GM18868 (cell line): Measurements from ENCODE around the gene TAF1L.
"Not testable (repeated sequence)": the region's sequence is repeated elsewhere in the genome, so short reads cannot be mapped to it uniquely, and the experiment has no call there.

ENCODE experiments used
- ATAC-seq: cut with Tn5 transposase; IDR thresholded peaks from one replicate; pipeline ENCODE4 v1.9.1; 2021; ENCODE audit warnings: mild to moderate bottlenecking, moderate library complexity; ENCODE audit not compliant: unreplicated experiment

TAF1L gene

GRCh38 chr9:32635362-32635761 is at the start of gene TAF1L:
TSS of gene TAF1L (minus strand) at chr9:32635669. CDS start at chr9:32635579, 90 bp downstream.
- no peak for ATAC-seq

DNA sequence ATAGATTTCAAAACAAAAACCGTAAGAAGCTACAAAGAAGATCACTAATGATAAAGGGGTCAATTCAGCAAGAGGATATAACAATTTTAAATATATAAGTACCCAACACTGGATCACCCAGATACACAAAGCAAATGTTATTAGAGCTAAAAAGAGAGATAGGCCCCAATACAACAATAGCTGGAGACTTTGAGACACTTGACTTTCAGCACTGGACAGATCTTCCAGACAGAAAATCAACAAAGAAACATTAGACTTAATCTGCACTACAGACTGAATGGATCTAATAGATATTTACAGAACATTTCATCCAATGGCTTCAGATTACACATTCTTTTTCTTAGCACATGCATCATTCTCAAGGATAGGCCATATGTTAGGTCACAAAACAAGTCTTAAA is 46.3 kb upstream of the TAF1L start:
- ATAC-seq: no peak

GRCh38 chr9:32677931-32678330 is 42.5 kb upstream of the TAF1L start:
- no peak for ATAC-seq

DNA sequence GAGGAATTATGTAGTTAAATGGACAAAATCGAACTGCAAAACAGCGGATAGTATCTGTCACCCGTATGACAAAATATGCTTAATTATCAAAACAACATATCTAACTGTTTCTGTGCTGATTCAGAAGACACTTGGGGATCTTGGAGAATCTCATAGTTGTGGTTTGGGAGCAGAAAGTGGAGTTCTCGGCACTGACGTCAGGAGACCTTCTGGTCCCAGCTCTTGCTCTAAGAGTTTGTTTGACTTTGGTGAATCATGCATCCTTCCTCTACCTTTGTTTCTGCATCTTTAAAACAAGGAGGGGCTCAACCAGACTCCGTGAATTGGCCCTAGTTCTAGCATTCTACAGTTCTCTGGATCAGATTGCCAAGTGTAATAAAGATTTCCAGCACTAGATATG is 37.0 kb upstream of the TAF1L start:
- ATAC-seq: no peak

DNA sequence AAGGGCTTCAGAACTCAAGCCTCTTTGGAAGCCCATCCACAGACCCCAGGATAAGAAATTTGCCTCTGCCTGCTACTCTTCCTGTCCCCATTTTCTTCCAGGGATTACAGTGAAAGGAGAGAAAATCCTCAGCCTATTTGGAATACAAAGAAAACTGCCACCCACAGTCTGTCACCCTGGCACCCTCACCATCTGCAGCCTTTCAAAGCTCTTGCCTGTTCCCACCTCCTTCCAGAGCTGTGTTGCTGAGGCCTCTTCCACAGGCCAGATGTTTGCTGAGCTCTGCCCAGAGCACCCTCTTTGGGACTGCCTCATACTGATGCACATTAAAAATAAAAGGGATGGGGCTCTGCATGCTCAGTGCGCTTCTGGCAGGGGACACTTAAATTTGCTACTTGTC is 35.9 kb upstream of the TAF1L start:
- ATAC-seq: no peak

- ATAC-seq: no peak
Observed at GRCh38 chr9:32665101-32665500, 29.6 kb upstream of the TAF1L start.

DNA sequence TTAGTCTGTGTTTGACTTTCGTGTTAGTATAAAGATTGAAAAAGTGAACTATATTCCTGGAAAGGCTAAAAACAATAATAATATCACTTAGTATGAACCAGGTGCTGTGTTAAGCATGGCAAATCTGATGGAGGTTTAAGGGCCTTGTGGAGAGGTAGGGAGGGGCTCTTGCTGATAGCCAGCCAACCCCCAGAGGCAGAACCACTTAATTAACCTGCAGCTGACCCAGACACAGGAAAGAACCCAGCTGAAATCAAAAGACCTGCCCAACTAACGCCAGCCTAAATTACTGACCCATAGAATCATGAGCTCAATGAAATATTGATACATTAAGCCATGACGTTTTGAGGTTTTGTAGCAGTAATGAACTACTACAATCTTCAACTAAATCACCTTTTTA is 28.3 kb upstream of the TAF1L start:
- ATAC-seq: no peak

DNA sequence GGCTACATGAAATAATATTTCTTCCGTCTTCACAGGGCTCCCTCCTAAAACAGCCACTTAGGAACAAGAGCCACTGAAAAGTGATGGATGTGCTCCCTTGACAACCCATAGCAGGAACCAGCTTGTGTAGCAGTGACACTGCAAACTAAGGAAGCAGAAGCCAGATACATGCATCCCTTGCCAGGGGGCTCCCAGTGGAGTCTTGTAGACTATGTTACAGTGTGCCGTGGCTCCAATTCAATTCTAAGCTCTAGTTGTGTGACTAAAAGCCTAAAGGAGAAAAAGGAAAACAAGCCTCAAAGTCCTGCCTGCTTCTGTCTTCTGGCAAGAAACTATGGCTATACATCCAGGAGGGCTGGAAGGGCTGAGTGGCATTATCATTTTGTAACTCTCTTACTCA is 12.2 kb upstream of the TAF1L start:
- no peak for ATAC-seq

GRCh38 chr9:32644698-32645097 is 9.2 kb upstream of the TAF1L start:
- no peak for ATAC-seq

DNA sequence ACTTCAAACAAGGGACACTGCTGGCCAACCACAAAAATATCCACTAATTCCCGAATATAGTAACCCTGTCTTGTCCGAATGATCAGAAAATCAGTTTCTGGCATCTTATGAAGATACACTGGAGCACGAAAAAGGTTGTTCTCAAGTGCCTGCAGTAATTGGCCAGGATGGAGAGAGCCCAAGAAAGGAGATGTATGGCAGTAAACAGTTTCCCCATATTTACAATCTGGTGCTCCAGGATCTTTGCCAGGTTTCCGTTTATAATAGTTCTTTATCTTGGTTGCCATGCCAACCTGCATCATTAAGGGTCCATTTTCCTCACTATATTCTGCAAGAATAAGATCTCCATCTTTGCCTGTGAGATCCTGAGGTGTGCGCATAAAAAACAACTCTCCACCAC is 2.3 kb downstream of the TAF1L start:
- ATAC-seq: not testable (repeated sequence)

DNA sequence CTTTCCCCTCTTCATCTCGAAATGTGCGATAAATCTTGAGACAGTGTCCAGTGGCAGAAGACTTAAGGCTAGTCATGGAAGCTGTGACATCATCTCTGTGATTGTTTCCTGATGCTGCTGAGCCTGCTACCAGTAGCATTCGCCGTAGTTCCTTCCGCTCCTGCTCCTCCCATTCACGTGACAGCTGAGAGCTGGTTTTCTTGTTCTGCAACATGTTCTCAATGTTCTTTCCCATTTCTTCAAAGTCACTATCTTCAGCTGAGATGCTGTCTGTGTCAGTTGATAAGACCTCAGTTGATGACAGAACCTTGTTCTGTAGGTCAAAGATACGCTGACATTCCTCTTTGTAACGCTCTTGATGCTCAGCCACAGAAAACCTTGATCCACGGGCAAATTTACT is 3.5 kb downstream of the TAF1L start:
- ATAC-seq: no peak

DNA sequence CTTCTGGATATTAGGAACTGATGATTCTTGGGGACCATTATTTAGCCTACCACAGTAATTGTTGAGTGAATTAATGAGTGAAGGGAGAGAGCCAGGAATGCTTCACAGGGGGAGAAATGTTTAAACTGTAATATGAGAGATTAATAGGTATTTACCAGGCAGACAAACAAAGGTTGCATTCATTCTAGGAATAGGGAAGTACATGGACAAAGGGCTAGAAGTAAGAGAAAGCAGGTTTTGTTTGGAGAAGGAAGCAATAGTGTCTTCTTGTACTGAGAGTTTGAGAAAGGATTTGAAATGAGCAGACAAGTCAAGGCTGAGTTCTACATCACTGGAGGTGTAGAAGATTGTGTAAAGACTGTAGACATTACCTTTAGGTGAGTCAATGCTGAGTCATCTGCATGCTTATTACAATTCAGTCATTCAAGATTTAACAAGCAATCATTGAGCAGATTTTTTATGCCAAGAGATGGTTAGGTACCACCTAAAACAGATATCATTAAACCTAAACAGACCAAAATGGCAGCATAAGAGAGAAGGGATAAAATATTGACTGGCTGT is 8.0 kb downstream of the TAF1L start:
- ATAC-seq: no peak

- ATAC-seq: no peak
Observed at GRCh38 chr9:32625320-32625719, 10.1 kb downstream of the TAF1L start.

GRCh38 chr9:32622948-32623347 is 12.5 kb downstream of the TAF1L start:
- ATAC-seq: no peak

- ATAC-seq: no peak
Observed at GRCh38 chr9:32618261-32618660, 17.2 kb downstream of the TAF1L start.

- no peak for ATAC-seq
Observed at GRCh38 chr9:32606811-32607210, 28.7 kb downstream of the TAF1L start.

GRCh38 chr9:32603914-32604852 is 31.3 kb downstream of the TAF1L start:
- peak; percentile 72 for ATAC-seq

DNA sequence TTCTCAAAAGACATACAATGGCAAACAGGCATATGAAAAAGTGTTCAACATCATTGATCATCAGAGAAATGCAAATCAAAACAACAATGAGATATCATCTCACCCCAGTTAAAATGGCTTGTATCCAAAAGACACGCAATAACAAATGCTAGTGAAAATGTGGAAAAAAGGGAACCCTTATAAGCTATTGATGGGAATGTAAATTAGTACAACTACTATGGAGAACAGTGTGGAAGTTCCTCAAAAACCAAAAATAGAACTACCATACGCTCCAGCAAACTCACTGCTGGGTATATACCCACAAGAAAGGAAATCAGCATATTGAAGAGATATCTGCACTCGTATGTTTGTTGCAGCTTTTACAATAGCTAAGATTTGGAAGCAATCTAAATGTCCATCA is 36.4 kb downstream of the TAF1L start:
- ATAC-seq: not testable (repeated sequence)

- ATAC-seq: no peak
Observed at GRCh38 chr9:32596936-32597335, 38.5 kb downstream of the TAF1L start.

- no peak for ATAC-seq
Observed at GRCh38 chr9:32596096-32596865, 39.2 kb downstream of the TAF1L start.

- no peak for ATAC-seq
Observed at GRCh38 chr9:32590898-32591297, 44.6 kb downstream of the TAF1L start.

DNA sequence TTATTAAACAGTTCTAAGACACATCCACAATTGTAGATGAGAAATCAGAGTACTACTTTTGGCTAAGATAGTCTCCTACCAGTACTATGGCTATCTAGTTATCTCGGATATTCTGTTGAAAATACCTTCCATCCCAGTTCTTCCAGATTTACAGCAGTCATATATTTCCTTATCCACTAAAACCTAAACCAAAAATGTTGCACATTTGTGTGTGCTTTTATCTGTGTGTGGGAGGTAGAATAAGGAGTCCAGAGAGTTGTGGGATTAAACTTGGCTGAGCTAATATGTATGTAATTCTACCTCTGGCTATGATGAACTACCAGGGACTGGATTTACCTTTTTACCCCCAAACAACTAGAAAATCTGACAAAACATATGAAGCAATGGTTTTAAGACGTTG is 45.0 kb downstream of the TAF1L start:
- ATAC-seq: no peak
